ENCODE data around the gene NPFFR1.

The NPFFR1 gene

DNA sequence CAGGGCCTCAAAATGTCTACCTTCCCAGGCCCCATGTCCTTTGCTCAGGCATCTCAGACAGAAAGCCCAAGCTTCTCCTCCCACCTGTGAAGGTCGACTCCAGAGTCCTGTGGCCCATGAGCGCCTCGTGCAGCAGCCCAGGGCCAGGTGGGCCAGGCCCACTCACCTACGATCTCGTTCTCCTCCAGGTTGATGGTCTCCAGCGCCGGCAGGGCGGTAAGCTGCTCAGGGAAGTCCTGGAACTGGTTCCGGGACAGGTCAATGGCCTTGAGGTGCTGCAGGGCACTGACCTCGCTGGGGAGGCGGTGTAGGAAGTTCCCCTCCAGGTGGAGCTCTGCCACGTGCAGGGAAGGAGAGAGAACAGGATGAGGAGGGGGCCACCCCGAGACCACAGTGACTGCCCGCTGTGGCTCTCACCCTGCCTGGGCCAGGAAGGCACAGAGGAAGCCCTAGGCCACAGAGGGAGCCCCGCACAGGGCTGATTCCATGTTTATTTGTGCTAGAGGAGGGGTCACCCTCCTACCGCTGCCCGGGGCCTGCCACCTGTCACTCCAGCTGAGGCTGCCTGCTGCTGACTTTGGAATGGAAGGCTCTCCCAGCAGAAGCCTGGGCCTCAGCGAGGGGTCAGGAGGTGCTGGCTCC lies 40.0 kb upstream of the NPFFR1 start:
- no peaks in the 10 kb centered on the region for H3K79me2 ChIP-seq (ENCODE audit: control insufficient read depth, insufficient read depth, low read length, unreplicated experiment)
- no peaks in the 10 kb centered on the region for H3K36me3 ChIP-seq (ENCODE audit: insufficient read depth, low read length)
- H3K27me3 ChIP-seq (ENCODE audit: insufficient read depth, low read length) = no peaks in the 10 kb centered on the region
- peaks cover 2% of the 10 kb centered on the region for H3K4me1 ChIP-seq (ENCODE audit: control insufficient read depth, insufficient read depth, low read length, unreplicated experiment)
- no peak overlapping the region for H3K27ac ChIP-seq (ENCODE audit: low read depth, low read length)
- H2AFZ ChIP-seq (ENCODE audit: low read length, unreplicated experiment) = no peak overlapping the region
- no peak overlapping the region for H3K4me3 ChIP-seq (ENCODE audit: low read depth, low read length)

DNA sequence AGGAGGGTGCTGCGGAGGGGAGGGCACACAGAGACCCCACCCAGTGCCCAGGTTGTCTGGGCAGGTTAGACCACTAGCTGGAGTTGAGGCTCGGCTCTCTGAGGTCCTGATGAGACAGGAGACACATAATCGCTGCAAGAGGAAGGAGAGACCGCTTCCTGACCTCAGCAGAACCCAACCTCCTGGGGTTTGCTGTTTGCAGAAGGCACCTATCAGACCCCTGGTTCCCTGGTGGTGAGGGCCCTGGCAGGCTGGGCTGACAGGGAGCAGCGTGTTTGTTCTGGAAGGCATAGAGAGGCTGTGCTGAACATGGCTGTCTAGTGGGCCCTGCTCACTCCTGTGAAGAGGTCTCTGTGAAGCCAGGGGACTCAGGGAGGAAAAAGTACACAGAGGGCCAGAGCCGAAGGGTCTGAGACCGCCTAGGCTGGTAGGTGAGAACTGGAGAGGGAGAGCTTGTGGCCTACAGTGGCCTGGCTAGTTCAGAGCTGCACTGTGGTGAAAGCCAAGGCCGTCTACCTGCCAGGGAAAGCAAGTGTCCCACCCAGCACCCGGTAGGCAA lies 39.4 kb upstream of the NPFFR1 start:
- H2AFZ ChIP-seq (ENCODE audit: low read length, unreplicated experiment) = no peak overlapping the region

DNA sequence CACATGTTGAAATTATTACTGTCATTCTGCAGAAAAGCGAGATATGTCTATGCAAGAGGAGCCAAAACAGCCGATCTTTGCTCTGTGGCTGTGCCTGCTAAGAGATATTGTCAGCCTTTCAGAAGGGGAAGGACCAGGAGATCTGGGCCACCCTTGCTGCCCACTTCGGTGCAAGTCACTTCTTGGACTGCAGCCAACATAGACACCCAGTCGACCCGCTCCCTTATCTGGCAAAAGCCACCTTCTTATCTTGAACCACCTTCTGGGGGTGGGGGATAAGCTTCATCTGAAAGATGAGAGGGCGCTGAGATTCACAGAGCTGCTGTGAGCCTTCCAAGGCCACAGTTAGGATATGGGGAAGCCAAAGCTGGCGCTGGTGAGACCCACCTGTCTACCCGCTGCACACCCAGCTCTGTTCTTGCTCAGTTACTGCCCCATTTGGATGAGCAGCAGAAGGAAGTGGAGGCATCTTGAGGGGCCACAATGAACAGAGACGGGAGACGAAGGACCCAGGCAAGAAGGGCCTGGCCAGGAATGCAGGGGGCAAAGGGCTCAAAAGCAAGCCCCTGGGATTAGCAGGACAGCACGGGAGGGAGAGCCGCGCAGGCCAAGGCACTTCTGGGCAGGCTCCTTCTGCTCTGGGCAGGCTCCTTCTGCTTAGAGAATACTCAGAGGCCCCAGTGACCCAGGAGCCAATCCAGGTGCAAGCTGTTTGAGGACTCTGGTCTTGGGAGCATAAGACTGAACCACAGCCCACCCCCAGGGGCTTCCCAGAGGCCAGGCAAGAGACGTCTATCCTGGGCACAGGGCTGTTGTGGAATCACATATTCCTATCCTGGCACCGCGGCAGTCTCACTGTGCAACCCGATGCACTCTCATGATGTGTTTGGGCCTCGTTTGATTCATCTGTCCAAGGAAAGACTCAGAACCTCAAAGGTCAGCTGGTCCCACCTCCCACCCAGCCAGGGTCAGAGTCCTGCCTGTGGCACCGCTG lies 38.4 kb upstream of the NPFFR1 start:
- no peaks in the 10 kb centered on the region for H3K27me3 ChIP-seq (ENCODE audit: insufficient read depth, low read length)
- H3K4me1 ChIP-seq (ENCODE audit: control insufficient read depth, insufficient read depth, low read length, unreplicated experiment) = no peaks in the 10 kb centered on the region
- H2AFZ ChIP-seq (ENCODE audit: low read length, unreplicated experiment) = no peak overlapping the region
- H3K4me3 ChIP-seq (ENCODE audit: low read depth, low read length) = no peak overlapping the region
- no peak overlapping the region for H3K27ac ChIP-seq (ENCODE audit: low read depth, low read length)
- no peaks in the 10 kb centered on the region for H3K36me3 ChIP-seq (ENCODE audit: insufficient read depth, low read length)
- H3K79me2 ChIP-seq (ENCODE audit: control insufficient read depth, insufficient read depth, low read length, unreplicated experiment) = no peaks in the 10 kb centered on the region

More for the DNA sequence above, 39.4 kb upstream of the NPFFR1 start:
- Histone ChIP-seq H3K4me1 (ENCODE audit: control insufficient read depth, insufficient read depth, low read length, unreplicated experiment) (no peaks in the 10 kb centered on the region), H3K27me3 (ENCODE audit: insufficient read depth, low read length) (no peaks in the 10 kb centered on the region), H3K4me3 (ENCODE audit: low read depth, low read length) (no peak overlapping the region), H3K27ac (ENCODE audit: low read depth, low read length) (no peak overlapping the region), H3K79me2 (ENCODE audit: control insufficient read depth, insufficient read depth, low read length, unreplicated experiment) (no peaks in the 10 kb centered on the region), H3K36me3 (ENCODE audit: insufficient read depth, low read length) (no peaks in the 10 kb centered on the region)

DNA sequence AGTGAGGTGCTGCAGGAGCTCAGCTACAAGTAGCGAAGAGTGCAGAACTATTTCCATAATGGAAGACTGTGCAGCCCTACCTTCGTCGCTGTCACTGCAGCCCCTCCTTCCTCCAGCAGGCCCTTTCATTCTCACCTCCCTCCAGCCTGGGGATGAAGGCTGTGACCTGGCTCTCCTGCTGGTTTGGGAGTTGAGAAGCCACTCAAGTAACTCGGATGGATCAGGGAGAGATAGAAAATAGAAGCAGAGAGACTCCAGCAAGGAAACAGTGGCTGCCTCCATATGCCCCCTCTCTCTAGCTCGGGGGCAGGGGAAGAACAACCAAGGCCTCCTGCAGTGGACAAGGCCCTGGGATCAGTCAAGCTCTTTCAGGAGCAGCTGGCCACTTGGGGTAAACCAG lies 37.4 kb upstream of the NPFFR1 start:
- Histone ChIP-seq H3K79me2 (ENCODE audit: control insufficient read depth, insufficient read depth, low read length, unreplicated experiment) (no peaks in the 10 kb centered on the region), H3K27me3 (ENCODE audit: insufficient read depth, low read length) (no peaks in the 10 kb centered on the region), H3K4me1 (ENCODE audit: control insufficient read depth, insufficient read depth, low read length, unreplicated experiment) (no peaks in the 10 kb centered on the region), H3K36me3 (ENCODE audit: insufficient read depth, low read length) (no peaks in the 10 kb centered on the region), H3K27ac (ENCODE audit: low read depth, low read length) (no peak overlapping the region), H3K4me3 (ENCODE audit: low read depth, low read length) (no peak overlapping the region), H2AFZ (ENCODE audit: low read length, unreplicated experiment) (no peak overlapping the region)

DNA sequence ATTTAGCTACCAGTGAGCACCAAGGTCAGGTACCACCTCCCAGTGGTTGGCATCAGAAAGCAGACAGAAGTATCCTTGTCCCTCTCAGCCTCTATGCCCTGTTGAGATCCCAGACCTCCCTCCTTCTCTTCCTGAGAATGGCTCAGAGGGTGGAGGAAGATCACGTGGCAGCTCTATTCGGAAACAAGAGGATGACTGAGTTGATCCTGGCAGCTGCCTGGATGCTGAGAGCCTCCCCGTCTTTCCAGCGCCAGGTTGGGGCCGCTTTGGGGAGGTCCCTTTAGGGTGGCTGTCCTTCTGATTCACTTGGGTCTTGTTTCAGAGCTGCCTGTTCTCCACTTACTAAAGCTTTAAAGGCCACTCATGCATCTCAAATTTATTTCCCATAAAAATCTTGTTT lies 36.9 kb upstream of the NPFFR1 start:
- H3K27me3 ChIP-seq (ENCODE audit: insufficient read depth, low read length) = no peaks in the 10 kb centered on the region
- H3K27ac ChIP-seq (ENCODE audit: low read depth, low read length) = no peak overlapping the region
- H2AFZ ChIP-seq (ENCODE audit: low read length, unreplicated experiment) = no peak overlapping the region
- no peaks in the 10 kb centered on the region for H3K79me2 ChIP-seq (ENCODE audit: control insufficient read depth, insufficient read depth, low read length, unreplicated experiment)
- H3K4me3 ChIP-seq (ENCODE audit: low read depth, low read length) = no peak overlapping the region
- H3K36me3 ChIP-seq (ENCODE audit: insufficient read depth, low read length) = no peaks in the 10 kb centered on the region
- no peaks in the 10 kb centered on the region for H3K4me1 ChIP-seq (ENCODE audit: control insufficient read depth, insufficient read depth, low read length, unreplicated experiment)

DNA sequence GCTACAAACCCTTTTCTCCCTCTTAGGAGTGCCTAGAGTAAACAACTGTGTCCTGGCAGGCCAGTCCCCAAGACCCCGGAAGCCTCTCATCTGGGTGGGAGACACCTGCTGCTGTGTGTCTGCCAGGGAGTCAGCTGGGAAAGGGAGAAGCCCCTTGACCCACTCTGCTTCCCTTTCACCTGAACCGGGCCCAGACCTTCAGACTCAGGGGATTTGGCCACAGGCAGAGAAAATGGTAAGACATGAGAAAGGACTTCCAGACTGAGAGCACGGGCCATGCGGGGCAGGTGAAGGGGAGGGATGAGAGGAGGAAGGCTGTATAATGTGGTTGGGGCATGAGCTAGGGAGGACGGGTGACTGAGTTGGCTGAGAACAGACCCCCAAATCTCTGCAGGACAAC lies 36.0 kb upstream of the NPFFR1 start:
- Histone ChIP-seq H3K4me1 (ENCODE audit: control insufficient read depth, insufficient read depth, low read length, unreplicated experiment) (no peaks in the 10 kb centered on the region), H3K79me2 (ENCODE audit: control insufficient read depth, insufficient read depth, low read length, unreplicated experiment) (no peaks in the 10 kb centered on the region), H3K4me3 (ENCODE audit: low read depth, low read length) (no peak overlapping the region), H3K36me3 (ENCODE audit: insufficient read depth, low read length) (no peaks in the 10 kb centered on the region), H2AFZ (ENCODE audit: low read length, unreplicated experiment) (no peak overlapping the region), H3K27ac (ENCODE audit: low read depth, low read length) (no peak overlapping the region), H3K27me3 (ENCODE audit: insufficient read depth, low read length) (no peaks in the 10 kb centered on the region)

DNA sequence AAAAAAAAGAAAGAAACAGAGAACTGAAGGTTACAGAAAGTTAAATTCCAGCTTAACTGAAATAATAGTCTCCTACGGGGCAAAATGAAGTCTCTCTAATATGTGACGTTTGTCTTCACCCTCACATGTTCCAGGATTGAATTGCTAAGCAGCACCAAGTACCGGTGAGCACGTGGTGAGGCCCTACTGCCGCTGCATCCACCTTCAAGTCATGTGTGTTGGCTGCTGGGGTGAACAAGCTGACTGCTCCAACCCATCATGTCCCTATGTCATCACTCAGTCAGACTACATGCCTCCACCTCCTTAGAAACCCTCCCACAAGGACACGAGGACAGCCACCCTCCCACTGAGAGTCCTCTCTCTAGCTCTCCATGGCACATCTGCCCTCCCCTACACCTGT lies 35.4 kb upstream of the NPFFR1 start:
- H3K27ac ChIP-seq (ENCODE audit: low read depth, low read length) = no peak overlapping the region
- no peaks in the 10 kb centered on the region for H3K4me1 ChIP-seq (ENCODE audit: control insufficient read depth, insufficient read depth, low read length, unreplicated experiment)

DNA sequence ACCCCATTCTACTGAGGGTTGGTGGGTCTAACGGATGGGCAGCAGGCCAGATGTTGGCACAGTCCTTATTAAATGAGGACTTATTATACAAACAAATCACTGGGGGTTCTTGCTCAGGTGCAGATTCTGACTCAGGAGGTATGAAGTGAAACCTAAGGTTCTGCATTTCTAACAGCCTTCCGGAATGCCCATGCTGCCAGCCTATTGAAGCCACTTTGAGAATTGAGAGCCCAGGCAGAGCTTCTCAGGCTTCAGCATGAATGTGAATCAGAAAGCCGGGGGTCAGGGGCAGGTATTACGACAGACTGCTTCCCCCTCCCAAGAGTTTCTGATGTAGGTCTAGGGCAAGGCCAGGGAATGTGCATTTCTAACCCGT lies 34.1 kb upstream of the NPFFR1 start:
- H3K27ac ChIP-seq (ENCODE audit: low read depth, low read length) = no peak overlapping the region
- no peaks in the 10 kb centered on the region for H3K36me3 ChIP-seq (ENCODE audit: insufficient read depth, low read length)
- no peaks in the 10 kb centered on the region for H3K79me2 ChIP-seq (ENCODE audit: control insufficient read depth, insufficient read depth, low read length, unreplicated experiment)
- no peaks in the 10 kb centered on the region for H3K4me1 ChIP-seq (ENCODE audit: control insufficient read depth, insufficient read depth, low read length, unreplicated experiment)
- no peaks in the 10 kb centered on the region for H3K27me3 ChIP-seq (ENCODE audit: insufficient read depth, low read length)
- no peak overlapping the region for H2AFZ ChIP-seq (ENCODE audit: low read length, unreplicated experiment)
- H3K4me3 ChIP-seq (ENCODE audit: low read depth, low read length) = no peak overlapping the region

More for the DNA sequence above, 35.4 kb upstream of the NPFFR1 start:
- no peaks in the 10 kb centered on the region for H3K36me3 ChIP-seq (ENCODE audit: insufficient read depth, low read length)
- no peaks in the 10 kb centered on the region for H3K79me2 ChIP-seq (ENCODE audit: control insufficient read depth, insufficient read depth, low read length, unreplicated experiment)
- H2AFZ ChIP-seq (ENCODE audit: low read length, unreplicated experiment) = no peak overlapping the region
- no peaks in the 10 kb centered on the region for H3K27me3 ChIP-seq (ENCODE audit: insufficient read depth, low read length)
- H3K4me3 ChIP-seq (ENCODE audit: low read depth, low read length) = no peak overlapping the region

DNA sequence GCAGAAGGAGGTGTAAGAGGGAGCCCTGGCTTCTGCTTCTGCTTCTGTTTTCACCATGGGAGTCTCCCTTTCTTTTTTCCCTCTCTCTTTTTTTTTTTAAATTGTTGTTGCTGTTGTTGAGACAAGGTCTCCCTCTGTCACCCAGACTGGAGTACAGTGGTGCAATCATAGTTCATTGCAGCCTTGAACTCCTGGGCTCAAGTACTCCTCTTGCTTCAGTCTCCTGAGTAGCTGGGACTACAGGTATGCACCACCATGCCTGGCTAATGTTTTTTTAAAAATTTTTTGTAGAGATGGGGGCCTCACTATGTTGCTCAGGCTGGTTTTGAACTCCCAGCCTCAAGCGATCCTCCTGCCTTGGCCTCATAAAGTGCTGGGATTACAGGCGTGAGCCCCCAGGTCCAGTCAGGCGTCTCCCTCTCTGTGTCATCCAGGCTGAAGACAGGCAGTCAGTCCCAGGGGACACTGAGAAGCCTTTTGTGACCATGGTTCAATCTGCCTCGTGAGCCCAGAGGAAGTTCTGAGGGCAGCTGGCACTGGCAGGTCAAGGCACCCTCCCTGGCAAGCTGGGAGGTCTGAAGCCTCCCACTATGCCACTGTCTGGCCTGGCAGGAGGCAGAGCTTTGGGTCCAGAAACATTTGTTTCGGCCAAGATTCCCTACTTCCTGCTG lies 33.6 kb upstream of the NPFFR1 start:
- Histone ChIP-seq H3K79me2 (ENCODE audit: control insufficient read depth, insufficient read depth, low read length, unreplicated experiment) (no peaks in the 10 kb centered on the region), H3K27me3 (ENCODE audit: insufficient read depth, low read length) (no peaks in the 10 kb centered on the region), H3K4me1 (ENCODE audit: control insufficient read depth, insufficient read depth, low read length, unreplicated experiment) (no peaks in the 10 kb centered on the region)

DNA sequence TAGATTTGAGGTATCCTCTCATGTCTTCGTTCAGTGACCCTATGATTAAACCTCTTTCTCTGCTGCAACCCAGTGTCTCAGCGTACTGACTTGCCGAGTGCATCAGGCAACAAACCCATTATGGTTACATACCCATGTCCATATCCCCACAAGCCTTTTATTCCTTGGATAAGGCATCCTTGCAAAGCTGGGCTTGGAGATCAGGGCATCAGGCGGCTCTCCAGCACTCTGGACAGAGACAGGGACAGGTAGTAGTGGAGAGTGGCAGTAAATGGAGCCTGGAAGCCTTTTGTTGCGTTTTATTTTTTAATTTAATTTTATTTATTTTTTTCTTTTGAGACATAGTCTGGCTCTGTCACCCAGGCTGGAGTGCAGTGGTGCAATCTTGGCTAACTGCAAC lies 32.0 kb upstream of the NPFFR1 start:
- Histone ChIP-seq H3K27me3 (ENCODE audit: insufficient read depth, low read length) (no peaks in the 10 kb centered on the region), H2AFZ (ENCODE audit: low read length, unreplicated experiment) (no peak overlapping the region), H3K79me2 (ENCODE audit: control insufficient read depth, insufficient read depth, low read length, unreplicated experiment) (no peaks in the 10 kb centered on the region), H3K4me3 (ENCODE audit: low read depth, low read length) (no peak overlapping the region), H3K4me1 (ENCODE audit: control insufficient read depth, insufficient read depth, low read length, unreplicated experiment) (no peaks in the 10 kb centered on the region), H3K27ac (ENCODE audit: low read depth, low read length) (no peak overlapping the region), H3K36me3 (ENCODE audit: insufficient read depth, low read length) (no peaks in the 10 kb centered on the region)

More for the DNA sequence above, 33.6 kb upstream of the NPFFR1 start:
- no peak overlapping the region for H3K27ac ChIP-seq (ENCODE audit: low read depth, low read length)
- H2AFZ ChIP-seq (ENCODE audit: low read length, unreplicated experiment) = no peak overlapping the region
- H3K4me3 ChIP-seq (ENCODE audit: low read depth, low read length) = no peak overlapping the region
- H3K36me3 ChIP-seq (ENCODE audit: insufficient read depth, low read length) = no peaks in the 10 kb centered on the region

Data from ACC112 (cell line).